ENCODE data around the gene EHD4.

The EHD4 gene

DNA sequence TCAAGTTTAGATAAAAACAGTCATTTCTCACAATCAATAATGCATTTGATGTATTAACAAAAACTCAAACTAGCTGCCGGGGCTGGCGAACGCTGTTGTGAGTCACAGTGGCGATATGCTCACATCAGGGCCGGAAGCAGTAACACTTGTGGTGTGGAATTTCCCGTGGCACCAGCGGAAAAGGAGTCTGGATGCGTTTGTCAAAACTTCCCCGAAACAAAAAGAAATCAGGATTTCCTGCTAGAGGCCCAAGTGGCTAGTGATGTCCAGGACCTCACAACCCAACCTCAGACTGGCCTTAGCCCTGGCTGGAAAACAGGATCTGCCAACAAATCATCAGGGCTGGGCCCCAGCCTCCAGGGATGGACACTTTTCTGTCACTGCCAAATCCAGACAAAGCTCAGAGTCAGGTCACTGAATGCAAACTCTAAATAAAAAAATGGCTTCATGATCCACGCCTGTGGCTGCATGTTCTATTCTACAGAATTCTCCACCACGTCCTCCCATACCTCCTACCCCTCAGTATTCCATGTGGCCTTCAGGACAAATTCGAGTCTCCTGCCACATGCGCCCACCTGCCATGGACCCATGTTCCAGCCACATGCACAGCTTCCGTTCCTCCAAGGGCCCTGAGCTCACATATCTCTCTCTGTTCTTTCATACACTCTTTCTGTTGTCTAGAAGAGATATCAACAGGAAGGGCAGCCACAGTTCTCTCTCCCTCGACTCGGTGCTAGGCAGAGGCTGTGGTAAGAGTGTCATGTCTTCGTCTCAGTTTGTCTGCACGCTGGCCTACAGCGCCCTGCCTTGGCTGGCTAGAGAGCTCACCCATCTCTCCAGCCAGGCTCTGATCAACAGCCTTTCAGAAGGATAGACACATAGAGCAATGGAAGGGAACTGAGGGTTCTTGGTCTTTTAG lies 35.4 kb downstream of the EHD4 start:
- peak; percentile 85 for DNase-seq (ENCODE audit: low read depth)

DNA sequence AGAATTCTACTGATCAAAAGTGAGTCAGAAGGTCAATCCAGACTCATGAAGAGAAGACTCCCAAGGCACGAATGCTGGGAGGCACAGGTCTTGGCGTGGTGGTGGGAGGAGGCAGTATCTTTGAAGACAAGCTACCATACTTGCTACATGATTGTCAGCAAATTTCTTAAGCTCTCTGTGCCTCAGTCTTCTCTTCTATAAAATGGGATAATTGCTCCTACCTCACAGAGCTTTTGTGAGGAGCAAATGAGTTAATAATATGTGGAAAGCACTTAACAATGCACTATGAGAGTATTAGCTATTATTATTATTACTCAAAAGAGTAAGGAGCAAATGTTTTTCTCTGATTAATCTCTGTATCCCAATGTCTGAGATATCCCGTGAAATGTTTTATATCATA lies 36.2 kb downstream of the EHD4 start:
- no peak for DNase-seq (ENCODE audit: low read depth)

DNA sequence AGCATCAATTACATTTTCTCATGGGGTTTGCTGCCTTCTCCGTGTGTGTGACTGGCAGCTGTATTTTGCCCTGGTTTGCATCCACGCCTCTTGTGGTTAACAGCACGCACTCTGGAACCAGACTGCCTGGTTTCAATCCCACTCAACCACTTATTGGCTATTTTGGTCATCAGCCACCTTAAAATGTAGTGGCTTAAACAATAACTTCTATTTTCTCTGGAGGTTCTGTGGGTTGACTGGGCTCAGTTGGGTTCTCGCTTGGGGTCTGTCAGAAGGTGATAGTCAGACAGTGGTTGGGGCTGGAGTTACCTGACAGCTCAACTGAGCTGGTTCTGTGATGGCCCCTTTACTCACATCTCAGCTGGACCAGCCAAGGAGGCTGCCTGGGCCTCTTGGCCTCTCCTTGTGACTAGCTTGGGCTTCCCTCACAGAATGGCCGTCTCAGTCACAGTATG lies 36.8 kb downstream of the EHD4 start:
- no peak for DNase-seq (ENCODE audit: low read depth)

DNA sequence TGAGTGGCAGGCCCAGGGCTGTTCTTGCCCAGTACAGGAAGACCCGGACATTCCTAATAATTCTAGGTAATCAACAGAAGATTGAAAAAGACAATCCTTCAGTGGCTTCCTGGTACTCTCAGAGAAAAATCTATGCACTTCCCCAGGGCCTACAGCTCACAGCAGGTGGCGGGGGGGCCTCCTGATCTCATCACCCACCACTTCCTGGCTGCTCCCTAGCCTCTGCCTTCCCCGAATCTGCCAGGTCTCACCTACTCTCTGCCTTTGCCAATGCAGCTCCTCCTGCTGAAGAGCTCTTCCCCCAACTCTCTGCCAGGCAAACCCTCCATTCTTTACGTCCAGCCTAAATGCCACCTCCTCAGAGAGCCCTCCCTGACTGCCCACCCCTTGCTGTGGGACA lies 37.5 kb downstream of the EHD4 start:
- DNase-seq (ENCODE audit: low read depth) = peak; percentile 77

GRCh38 chr15:41933771-41934170 lies 38.6 kb downstream of the EHD4 start:
- DNase-seq (ENCODE audit: low read depth) = no peak

- DNase-seq (ENCODE audit: low read depth) = no peak
Observed at GRCh38 chr15:41933326-41933725, 39.0 kb downstream of the EHD4 start.

DNA sequence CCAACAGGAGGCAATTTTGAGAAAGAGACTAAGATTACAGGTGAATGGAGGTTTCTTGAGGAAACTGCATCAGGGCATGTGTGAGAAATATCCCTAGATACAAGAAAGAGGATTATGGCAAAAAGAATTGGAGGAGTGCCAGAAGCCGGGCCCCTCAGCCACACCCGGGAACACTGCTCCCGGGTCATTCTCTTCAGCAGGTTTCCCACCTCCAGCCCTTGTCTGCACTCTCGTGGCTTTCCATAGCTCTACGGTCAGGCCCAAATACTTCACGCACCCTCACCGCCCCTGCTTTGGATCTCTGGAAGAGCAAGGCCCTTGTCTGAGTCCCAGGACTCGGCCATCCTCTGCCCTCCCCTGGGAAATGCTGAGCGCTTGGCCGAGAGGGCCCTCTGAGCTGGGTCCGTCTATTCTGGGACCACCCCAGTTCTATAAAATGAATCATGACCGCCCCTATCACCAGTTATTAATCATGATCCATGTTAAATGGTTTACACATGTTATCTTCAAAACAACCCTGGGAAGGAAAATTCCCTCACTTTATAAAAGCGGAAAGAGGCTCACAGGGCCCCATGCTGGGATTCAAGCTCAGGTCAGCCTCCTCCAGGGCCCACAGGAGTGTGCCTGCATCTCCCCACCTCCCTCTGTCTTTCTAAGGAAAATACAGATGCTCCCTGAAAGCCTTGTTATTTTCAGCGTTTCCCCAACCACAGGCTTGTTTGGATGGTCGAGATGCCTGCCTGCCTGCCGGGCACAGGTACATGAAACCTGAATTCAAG lies 39.7 kb downstream of the EHD4 start:
- no peak for DNase-seq (ENCODE audit: low read depth)

DNA sequence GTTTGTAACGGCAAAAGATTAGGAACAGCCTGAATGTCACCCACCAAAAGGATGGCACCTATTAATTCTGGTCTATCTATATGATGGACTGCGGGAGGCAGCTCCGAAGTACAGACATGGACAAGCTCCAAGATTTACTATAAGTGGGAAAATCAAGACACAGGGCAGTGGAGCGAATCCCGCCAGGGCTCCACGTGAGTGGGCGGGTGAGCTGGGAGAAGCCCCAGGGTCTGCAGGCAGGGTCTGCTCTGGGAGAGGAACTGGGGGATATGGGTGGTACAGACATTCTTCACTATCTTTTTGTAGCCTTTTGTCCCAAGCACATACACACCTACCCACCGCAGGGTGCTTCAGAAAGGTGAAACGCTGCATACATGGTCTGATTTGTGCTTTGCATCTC lies 40.3 kb downstream of the EHD4 start:
- DNase-seq (ENCODE audit: low read depth) = no peak

GRCh38 chr15:41930867-41931222 lies 41.5 kb downstream of the EHD4 start:
- no peak for DNase-seq (ENCODE audit: low read depth)

DNA sequence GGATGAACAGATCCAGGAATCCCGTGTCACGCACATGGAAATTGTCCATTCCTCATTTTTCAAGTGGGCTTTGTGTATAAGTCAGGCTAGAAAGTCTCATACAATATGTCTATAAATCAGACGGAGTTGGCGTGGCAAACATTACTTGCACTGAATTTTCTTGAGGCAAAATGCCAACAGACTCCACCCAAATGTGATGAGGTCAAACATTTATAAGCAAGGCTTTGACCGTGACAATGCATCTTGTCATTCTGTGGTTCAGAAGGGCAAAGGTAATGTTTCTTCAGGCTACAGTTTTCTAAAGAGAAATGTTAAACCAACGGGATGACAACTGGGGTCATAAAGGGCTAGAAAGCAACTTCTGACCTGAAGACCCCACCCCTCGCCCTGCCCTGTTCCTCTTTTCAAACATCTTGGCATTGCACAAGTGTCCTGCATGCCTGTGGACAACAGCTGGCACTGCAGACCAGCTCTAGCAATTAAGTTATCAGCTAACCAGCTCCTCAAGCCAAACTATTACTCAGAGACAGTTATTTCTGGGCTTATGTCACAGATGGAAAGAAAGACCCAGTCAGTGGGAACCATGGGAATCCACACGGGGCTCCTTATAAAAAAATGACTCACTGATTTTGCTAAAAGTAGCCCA lies 42.0 kb downstream of the EHD4 start:
- DNase-seq (ENCODE audit: low read depth) = no peak

DNA sequence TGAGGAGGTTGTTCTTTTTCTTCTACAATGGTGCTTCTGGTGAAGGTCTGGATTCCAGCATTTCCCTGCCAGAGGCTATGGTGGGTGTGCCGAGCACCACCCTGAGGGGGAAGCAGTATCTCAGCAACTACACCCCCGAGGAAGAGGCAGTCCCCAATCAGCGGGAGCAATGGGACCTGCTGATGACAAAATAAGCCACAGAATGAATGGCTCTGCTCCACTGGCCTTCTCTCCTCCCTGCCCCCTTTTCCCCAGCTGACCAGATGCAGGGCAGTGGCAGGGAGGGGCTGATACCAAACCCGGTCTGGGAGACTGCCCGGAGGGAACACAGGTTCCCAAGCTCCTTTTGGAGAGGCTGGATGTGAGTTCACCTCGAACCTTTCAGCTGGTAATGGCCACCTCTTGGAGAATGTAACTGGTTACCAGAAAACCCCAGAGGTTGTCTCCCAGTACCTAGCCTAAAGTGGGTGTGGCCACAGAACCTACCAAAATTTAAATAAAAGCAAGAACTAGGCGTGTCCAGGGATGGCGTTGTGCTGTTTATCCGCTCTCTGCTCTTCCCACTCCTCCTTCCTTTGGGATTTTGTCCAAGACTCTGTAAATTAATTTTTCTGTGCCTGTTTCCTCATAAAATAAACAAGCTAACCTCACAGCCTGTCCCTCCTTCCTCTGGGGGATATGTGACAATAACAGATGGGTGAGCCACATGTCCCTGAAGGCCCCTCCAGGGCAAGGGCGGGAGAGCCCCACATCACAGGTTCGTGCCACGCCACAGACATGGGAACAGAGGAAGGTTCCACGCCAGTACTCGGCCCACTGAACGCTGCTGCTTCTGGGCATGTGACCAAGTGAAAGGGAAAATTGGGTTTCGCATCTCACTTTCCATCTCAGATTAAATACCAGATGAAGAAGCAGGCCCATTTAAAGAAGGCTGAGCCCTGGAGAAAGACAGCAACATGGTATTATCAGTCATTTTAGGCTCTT lies 43.4 kb downstream of the EHD4 start:
- DNase-seq (ENCODE audit: low read depth) = no peak

DNA sequence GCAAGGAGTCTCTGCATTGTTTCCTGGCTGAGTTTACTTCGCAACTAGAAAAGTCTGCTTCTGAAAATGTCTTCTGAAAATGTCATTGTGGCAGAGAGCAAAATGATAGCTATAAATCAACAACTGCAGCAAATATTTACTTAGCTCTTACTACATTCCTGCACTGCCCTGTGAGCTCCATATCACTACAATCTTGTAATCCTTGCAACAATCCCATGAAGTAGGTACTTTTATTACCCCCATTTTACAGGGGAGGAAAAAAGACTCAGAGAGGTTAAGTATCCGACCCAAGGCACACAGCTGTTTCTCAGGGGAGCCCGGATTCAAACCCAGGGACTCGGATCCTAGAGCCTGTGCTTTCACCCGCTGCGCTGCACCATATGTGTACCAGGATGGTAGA lies 44.3 kb downstream of the EHD4 start:
- DNase-seq (ENCODE audit: low read depth) = no peak

GRCh38 chr15:41927536-41927935 lies 44.8 kb downstream of the EHD4 start:
- no peak for DNase-seq (ENCODE audit: low read depth)

- DNase-seq (ENCODE audit: low read depth) = no peak
Observed at GRCh38 chr15:41926185-41927056, 45.9 kb downstream of the EHD4 start.

DNA sequence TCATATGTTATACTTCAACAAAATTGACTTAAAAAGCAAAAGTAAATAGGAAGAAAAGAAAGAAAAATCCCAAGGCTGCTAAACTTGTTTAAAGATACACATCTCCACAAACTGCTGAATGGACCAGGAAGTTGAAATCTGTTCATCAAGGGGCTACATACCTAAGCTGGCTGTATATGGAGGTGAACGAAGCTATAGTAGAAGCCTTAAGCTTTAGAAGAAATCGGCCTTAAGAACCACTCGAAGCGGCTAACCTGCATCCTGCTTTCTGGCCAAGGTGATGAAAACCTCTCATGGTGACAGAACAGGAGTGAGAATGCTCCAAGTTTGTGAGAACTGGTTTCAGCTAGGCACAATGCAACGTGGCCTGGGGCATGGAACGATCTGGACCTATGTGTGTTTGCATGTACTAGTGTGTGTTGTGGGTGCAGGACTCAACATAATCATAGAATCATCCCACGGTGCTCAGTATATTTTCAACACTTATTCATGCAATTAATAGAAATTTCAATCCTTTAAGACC lies 47.2 kb downstream of the EHD4 start:
- DNase-seq (ENCODE audit: low read depth) = no peak

- no peak for DNase-seq (ENCODE audit: low read depth)
Observed at GRCh38 chr15:41923401-41923997, 48.9 kb downstream of the EHD4 start.

GRCh38 chr15:41922353-41922752 lies 50.0 kb downstream of the EHD4 start:
- DNase-seq (ENCODE audit: low read depth) = no peak

DNA sequence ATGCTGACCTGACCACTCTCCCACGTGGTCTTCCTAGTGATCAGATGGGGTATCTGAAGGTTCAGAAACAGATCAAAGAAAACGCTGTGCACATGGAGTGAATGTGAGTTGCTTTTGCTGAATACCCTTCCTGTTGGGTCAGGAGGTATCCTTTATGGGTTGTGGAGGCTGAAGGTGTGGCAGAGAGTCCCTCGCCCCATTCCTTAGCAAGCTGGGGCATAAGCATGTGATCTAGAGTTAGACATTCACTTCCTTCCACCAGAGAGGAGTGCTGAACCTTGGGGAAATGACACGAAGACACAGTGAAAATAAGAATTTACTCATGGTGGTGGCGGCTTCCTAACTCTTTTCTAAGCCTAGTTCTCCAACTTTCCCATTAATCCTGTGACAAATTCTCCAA lies 50.7 kb downstream of the EHD4 start:
- DNase-seq (ENCODE audit: low read depth) = no peak

DNA sequence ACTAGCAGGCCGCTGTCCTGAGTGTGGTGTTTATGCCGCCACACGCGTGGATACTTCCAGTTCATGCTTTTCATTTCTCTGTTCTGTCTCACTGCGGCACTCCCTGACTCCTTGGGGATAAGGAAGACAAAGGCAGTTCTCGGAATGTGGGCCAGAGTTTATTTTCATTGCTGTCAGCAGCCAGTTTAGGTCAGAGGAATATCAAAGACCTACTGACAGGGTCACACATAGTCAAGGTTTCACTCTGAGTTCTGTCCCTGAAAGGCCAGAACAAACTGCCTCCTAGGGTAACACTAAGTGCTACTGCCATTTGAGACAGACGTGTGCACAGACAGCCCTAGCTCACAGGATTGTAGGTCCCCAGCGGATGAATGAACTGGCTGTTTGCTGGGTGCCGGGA lies 51.2 kb downstream of the EHD4 start:
- no peak for DNase-seq (ENCODE audit: low read depth)
